ENCODE results near the gene CCSER1. TPM values are rescaled to one million over a fixed set of nuclear protein-coding genes. Genes with fewer than 3 reads are reported as not detected.

CCSER1 gene
- total RNA-seq, 2 experiments from 2014 or later = not detected

DNA sequence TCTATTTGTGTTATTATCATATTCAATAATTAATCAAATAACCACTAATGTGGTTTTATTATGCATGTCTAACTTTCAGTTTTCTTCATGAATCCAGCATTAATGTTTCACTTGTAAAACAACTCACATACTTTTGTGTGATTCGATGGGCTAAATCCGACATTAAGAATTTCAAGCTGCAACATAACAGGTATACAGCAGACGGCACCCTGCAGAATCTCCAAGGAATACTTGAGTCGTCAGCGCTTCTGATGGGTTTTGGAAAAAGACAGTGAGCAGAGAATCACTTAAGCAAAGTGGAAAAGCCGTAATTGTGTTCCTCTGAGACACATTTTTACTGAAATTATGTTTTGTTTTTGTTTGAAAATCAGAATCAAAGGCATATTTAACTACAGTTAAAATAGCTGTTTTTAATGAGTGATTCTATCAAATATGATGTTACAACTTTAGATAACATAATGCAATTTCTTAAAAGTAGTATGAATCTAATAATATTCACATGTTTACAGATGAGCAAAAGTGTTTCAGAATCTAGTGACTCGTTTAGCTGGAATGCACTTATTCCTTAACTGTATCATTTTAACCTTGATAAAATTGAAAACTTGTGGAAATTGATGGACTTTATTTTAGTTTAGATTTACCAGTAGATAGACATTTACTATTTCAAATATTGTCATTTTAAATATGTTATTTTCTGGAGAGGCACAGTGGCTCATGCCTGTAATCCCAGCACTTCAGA lies 514.8 kb downstream of the CCSER1 start:
- TF ChIP-seq CTCF (conservative IDR thresholded peaks at IDR 0.05; ENCODE audit: low read length) (no peak), EZH2phosphoT487 (IDR thresholded peaks at IDR 0.05; ENCODE audit: borderline replicate concordance, low read depth, low read length) (no peak)
- Histone ChIP-seq H3K4me2 (ENCODE audit: low read length) (no peak overlapping the region), H3K9me3 (ENCODE audit: low read length) (no peaks in the 10 kb centered on the region), H3K79me2 (ENCODE audit: insufficient read depth, low read depth, low read length) (no peaks in the 10 kb centered on the region), H3K4me1 (ENCODE audit: insufficient read depth, low read length, poor library complexity, severe bottlenecking) (no peaks in the 10 kb centered on the region), H3K4me3 (ENCODE audit: low read depth, low read length, poor library complexity, severe bottlenecking) (no peak overlapping the region), H4K20me1 (ENCODE audit: insufficient read depth, low read length) (no peaks in the 10 kb centered on the region), H2AFZ (ENCODE audit: low read length) (no peak overlapping the region), H3K27ac (ENCODE audit: low read depth, low read length, poor library complexity, severe bottlenecking) (no peak overlapping the region), H3K36me3 (ENCODE audit: insufficient read depth, low read length) (no peaks in the 10 kb centered on the region), H3K9me2 (ENCODE audit: insufficient read depth, low read length) (no peaks in the 10 kb centered on the region)
- intact Hi-C loops (cut with micrococcal nuclease; ENCODE audit: unreplicated experiment) = no loop called here
- CTCF ChIA-PET (ENCODE audit: unreplicated experiment) = no interaction called here
- DNase-seq (ENCODE audit: low spot score) = no peak
- BruUV-seq (replicated peaks) = no TSS peak
- POLR2A ChIA-PET = no interaction called here

GRCh38 chr4:90643156-90643555 lies 516.0 kb downstream of the CCSER1 start:
- no peak for TF ChIP-seq EZH2phosphoT487 (IDR thresholded peaks at IDR 0.05; ENCODE audit: borderline replicate concordance, low read depth, low read length)
- no peak for TF ChIP-seq CTCF (conservative IDR thresholded peaks at IDR 0.05; ENCODE audit: low read length)
- Histone ChIP-seq H4K20me1 (ENCODE audit: insufficient read depth, low read length) (no peaks in the 10 kb centered on the region), H2AFZ (ENCODE audit: low read length) (no peak overlapping the region), H3K36me3 (ENCODE audit: insufficient read depth, low read length) (no peaks in the 10 kb centered on the region), H3K79me2 (ENCODE audit: insufficient read depth, low read depth, low read length) (no peaks in the 10 kb centered on the region), H3K9me3 (ENCODE audit: low read length) (no peaks in the 10 kb centered on the region), H3K9me2 (ENCODE audit: insufficient read depth, low read length) (no peaks in the 10 kb centered on the region), H3K27ac (ENCODE audit: low read depth, low read length, poor library complexity, severe bottlenecking) (no peak overlapping the region), H3K4me1 (ENCODE audit: insufficient read depth, low read length, poor library complexity, severe bottlenecking) (no peaks in the 10 kb centered on the region), H3K4me2 (ENCODE audit: low read length) (no peak overlapping the region), H3K4me3 (ENCODE audit: low read depth, low read length, poor library complexity, severe bottlenecking) (no peak overlapping the region)
- intact Hi-C loops (cut with micrococcal nuclease; ENCODE audit: unreplicated experiment) = no loop called here
- no TSS peak for BruUV-seq (replicated peaks)
- CTCF ChIA-PET (ENCODE audit: unreplicated experiment) = no interaction called here
- POLR2A ChIA-PET = no interaction called here
- DNase-seq (ENCODE audit: low spot score) = no peak

DNA sequence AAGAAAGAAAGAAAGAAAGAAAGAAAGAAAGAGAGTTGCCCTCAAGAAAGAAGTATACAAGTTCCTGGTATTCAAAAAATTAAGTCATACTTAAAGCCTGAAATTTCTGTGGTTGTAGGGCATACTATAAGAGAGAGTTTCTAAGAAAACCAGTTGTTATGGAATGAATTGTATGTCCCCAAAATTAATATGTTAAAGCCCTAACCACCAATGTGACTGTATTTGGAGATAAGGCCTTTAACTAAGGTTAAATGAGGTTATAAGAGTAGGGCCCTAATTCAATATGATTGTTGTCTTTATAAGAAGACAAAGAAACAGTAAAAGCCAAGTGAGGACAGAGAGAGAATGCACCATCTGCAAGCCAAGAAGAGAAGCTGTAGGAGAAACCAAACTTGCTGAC lies 521.1 kb downstream of the CCSER1 start:
- BruUV-seq (replicated peaks) = no TSS peak
- H3K4me3 ChIP-seq (ENCODE audit: low read depth, low read length, poor library complexity, severe bottlenecking) = no peak overlapping the region
- no peak overlapping the region for H2AFZ ChIP-seq (ENCODE audit: low read length)
- CTCF ChIA-PET (ENCODE audit: unreplicated experiment) = no interaction called here
- TF ChIP-seq CTCF (conservative IDR thresholded peaks at IDR 0.05; ENCODE audit: low read length) (no peak), EZH2phosphoT487 (IDR thresholded peaks at IDR 0.05; ENCODE audit: borderline replicate concordance, low read depth, low read length) (no peak)
- H3K36me3 ChIP-seq (ENCODE audit: insufficient read depth, low read length) = no peaks in the 10 kb centered on the region
- H3K9me2 ChIP-seq (ENCODE audit: insufficient read depth, low read length) = no peaks in the 10 kb centered on the region
- no peaks in the 10 kb centered on the region for H4K20me1 ChIP-seq (ENCODE audit: insufficient read depth, low read length)
- H3K27ac ChIP-seq (ENCODE audit: low read depth, low read length, poor library complexity, severe bottlenecking) = no peak overlapping the region
- no peak overlapping the region for H3K4me2 ChIP-seq (ENCODE audit: low read length)
- no peaks in the 10 kb centered on the region for H3K4me1 ChIP-seq (ENCODE audit: insufficient read depth, low read length, poor library complexity, severe bottlenecking)
- intact Hi-C loops (cut with micrococcal nuclease; ENCODE audit: unreplicated experiment) = no loop called here
- POLR2A ChIA-PET = no interaction called here
- H3K9me3 ChIP-seq (ENCODE audit: low read length) = no peaks in the 10 kb centered on the region
- no peaks in the 10 kb centered on the region for H3K79me2 ChIP-seq (ENCODE audit: insufficient read depth, low read depth, low read length)
- DNase-seq (ENCODE audit: low spot score) = no peak
